SK-N-SH treated with all-trans-retinoic acid at 6 μM for 48 hours (cell line): Measurements from ENCODE around the gene DAD1.

Experiments
- ATAC-seq: fragments of 200-7000 bp; cut with Tn5 transposase; 3 replicates; pipeline ENCODE4 v1.9.1; 2020; ENCODE audit warnings: mild to moderate bottlenecking, moderate library complexity
- ARNTL ChIP-seq: fragments of 450-650 bp; formaldehyde crosslinking; IDR thresholded peaks from 2 replicates; pipeline ENCODE4 v1.5.0; 2020; ENCODE audit warnings: low read depth, mild to moderate bottlenecking, moderate library complexity, borderline replicate concordance
- BACH2 ChIP-seq: fragments of 250-450 bp; sonication (Bioruptor Pico); IDR thresholded peaks from 2 replicates; pipeline ENCODE4 v1.9.0; 2021; ENCODE audit warnings: mild to moderate bottlenecking, borderline replicate concordance
- CSDC2 ChIP-seq: fragments of 250-450 bp; sonication (Bioruptor Pico); IDR thresholded peaks from 2 replicates; pipeline ENCODE4 v1.5.0; 2020; ENCODE audit warnings: mild to moderate bottlenecking, moderate library complexity
- CSRNP3 ChIP-seq: fragments of 250-450 bp; sonication (Bioruptor Pico); IDR thresholded peaks from 2 replicates; pipeline ENCODE4 v1.5.1; 2021; ENCODE audit warnings: mild to moderate bottlenecking, moderate library complexity
- ESRRG ChIP-seq: fragments of 250-450 bp; sonication (Bioruptor Pico); IDR thresholded peaks from 2 replicates; pipeline ENCODE4 v1.6.1; 2021; ENCODE audit warnings: mild to moderate bottlenecking
- GLIS3 ChIP-seq: fragments of 250-450 bp; sonication (Bioruptor Pico); IDR thresholded peaks from 2 replicates; pipeline ENCODE4 v1.5.0; 2020; ENCODE audit warnings: mild to moderate bottlenecking, moderate library complexity
- PATZ1 ChIP-seq: fragments of 250-450 bp; sonication (Bioruptor Pico); IDR thresholded peaks from 2 replicates; pipeline ENCODE4 v1.8.0; 2020; ENCODE audit warnings: mild to moderate bottlenecking, moderate library complexity, borderline replicate concordance
- RARB ChIP-seq: fragments of 250-450 bp; sonication (Bioruptor Pico); IDR thresholded peaks from 2 replicates; pipeline ENCODE4 v1.8.0; 2021; ENCODE audit warnings: mild to moderate bottlenecking, moderate library complexity
- SNAI2 ChIP-seq: fragments of 250-450 bp; sonication (Bioruptor Pico); IDR thresholded peaks from 2 replicates; pipeline ENCODE4 v1.5.0; 2020; ENCODE audit warnings: mild to moderate bottlenecking, moderate library complexity
- TCF4 ChIP-seq: fragments of 250-450 bp; sonication (Bioruptor Pico); IDR thresholded peaks from 2 replicates; pipeline ENCODE4 v1.8.0; 2021; ENCODE audit warnings: mild to moderate bottlenecking, moderate library complexity, borderline replicate concordance
- TOX ChIP-seq: fragments of 250-450 bp; sonication (Bioruptor Pico); IDR thresholded peaks from 2 replicates; pipeline ENCODE4 v1.8.0; 2021; ENCODE audit warnings: mild to moderate bottlenecking, moderate library complexity, borderline replicate concordance
- ZC3H10 ChIP-seq: fragments of 250-450 bp; sonication (Bioruptor Pico); IDR thresholded peaks from 2 replicates; pipeline ENCODE4 v1.5.1; 2021; ENCODE audit warnings: mild to moderate bottlenecking, moderate library complexity
- ZFP3 ChIP-seq: fragments of 250-450 bp; sonication (Bioruptor Pico); IDR thresholded peaks from 2 replicates; pipeline ENCODE4 v1.5.0; 2020; ENCODE audit warnings: mild to moderate bottlenecking, moderate library complexity
- ZFP30 ChIP-seq: fragments of 450-650 bp; formaldehyde crosslinking; IDR thresholded peaks from 2 replicates; pipeline ENCODE4 v1.5.0; 2022; ENCODE audit warnings: mild to moderate bottlenecking, moderate library complexity
- ZNF565 ChIP-seq: fragments of 450-650 bp; formaldehyde crosslinking; conservative IDR thresholded peaks from 2 replicates; pipeline ENCODE4 v1.5.0; 2020; ENCODE audit warnings: low read depth, mild to moderate bottlenecking, moderate library complexity
- ZNF70 ChIP-seq: fragments of 450-650 bp; formaldehyde crosslinking; IDR thresholded peaks from 2 replicates; pipeline ENCODE4 v1.5.0; 2020; ENCODE audit warnings: mild to moderate bottlenecking, moderate library complexity
- ZNF8 ChIP-seq: fragments of 450-650 bp; formaldehyde crosslinking; IDR thresholded peaks from 2 replicates; pipeline ENCODE4 v1.5.0; 2020; ENCODE audit warnings: mild to moderate bottlenecking, moderate library complexity
- TF ChIP-seq, protein P1 (sequence below): fragments of 250-450 bp; sonication (Bioruptor Pico); IDR thresholded peaks from 2 replicates; pipeline ENCODE4 v1.5.0; 2020; ENCODE audit warnings: mild to moderate bottlenecking, moderate library complexity
- TF ChIP-seq, protein P2 (sequence below): fragments of 250-450 bp; sonication (Bioruptor Pico); IDR thresholded peaks from 2 replicates; pipeline ENCODE4 v1.8.0; 2021; ENCODE audit warnings: low read depth, mild to moderate bottlenecking, moderate library complexity, borderline replicate concordance
- TF ChIP-seq, protein P3 (sequence below): fragments of 250-450 bp; sonication (Bioruptor Pico); IDR thresholded peaks from 2 replicates; pipeline ENCODE4 v1.5.1; 2020; ENCODE audit warnings: low read depth, mild to moderate bottlenecking, moderate library complexity

DAD1 gene

DNA sequence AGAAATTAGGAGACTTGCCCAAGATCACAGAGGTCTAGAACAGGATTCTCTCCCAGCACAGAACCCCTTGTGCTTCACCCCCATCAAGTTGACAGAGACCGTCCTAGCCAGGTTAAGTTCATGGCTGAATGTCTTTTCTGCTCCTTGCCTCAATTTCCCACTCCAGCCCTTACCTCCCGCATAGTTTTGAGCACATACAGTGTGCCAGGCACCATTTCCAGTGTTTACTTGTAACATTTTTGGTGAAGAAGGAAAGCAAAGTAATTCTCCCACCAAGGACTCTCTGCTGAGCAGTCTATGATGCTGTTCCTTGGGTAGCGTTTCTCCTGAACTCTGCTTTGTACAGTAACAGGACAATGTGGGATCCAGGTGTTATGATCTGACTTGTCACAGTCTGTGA, 10.3 kb upstream of the DAD1 start:
- no peak for ATAC-seq
- TF ChIP-seq ZNF565 (CRISPR knock-in tag) (no peak), SNAI2 (CRISPR knock-in tag) (no peak), ZC3H10 (CRISPR knock-in tag) (no peak), BACH2 (no peak), ZNF8 (CRISPR knock-in tag) (no peak), TCF4 (no peak), PATZ1 (no peak), ESRRG (CRISPR knock-in tag) (no peak), ARNTL (CRISPR knock-in tag) (no peak), ZFP3 (CRISPR knock-in tag) (no peak), TOX (CRISPR knock-in tag) (no peak), GLIS3 (no peak), ZFP30 (no peak)
- TF ChIP-seq, protein P1, sequence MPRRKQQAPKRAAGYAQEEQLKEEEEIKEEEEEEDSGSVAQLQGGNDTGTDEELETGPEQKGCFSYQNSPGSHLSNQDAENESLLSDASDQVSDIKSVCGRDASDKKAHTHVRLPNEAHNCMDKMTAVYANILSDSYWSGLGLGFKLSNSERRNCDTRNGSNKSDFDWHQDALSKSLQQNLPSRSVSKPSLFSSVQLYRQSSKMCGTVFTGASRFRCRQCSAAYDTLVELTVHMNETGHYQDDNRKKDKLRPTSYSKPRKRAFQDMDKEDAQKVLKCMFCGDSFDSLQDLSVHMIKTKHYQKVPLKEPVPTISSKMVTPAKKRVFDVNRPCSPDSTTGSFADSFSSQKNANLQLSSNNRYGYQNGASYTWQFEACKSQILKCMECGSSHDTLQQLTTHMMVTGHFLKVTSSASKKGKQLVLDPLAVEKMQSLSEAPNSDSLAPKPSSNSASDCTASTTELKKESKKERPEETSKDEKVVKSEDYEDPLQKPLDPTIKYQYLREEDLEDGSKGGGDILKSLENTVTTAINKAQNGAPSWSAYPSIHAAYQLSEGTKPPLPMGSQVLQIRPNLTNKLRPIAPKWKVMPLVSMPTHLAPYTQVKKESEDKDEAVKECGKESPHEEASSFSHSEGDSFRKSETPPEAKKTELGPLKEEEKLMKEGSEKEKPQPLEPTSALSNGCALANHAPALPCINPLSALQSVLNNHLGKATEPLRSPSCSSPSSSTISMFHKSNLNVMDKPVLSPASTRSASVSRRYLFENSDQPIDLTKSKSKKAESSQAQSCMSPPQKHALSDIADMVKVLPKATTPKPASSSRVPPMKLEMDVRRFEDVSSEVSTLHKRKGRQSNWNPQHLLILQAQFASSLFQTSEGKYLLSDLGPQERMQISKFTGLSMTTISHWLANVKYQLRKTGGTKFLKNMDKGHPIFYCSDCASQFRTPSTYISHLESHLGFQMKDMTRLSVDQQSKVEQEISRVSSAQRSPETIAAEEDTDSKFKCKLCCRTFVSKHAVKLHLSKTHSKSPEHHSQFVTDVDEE: no peak
- TF ChIP-seq, protein P2, sequence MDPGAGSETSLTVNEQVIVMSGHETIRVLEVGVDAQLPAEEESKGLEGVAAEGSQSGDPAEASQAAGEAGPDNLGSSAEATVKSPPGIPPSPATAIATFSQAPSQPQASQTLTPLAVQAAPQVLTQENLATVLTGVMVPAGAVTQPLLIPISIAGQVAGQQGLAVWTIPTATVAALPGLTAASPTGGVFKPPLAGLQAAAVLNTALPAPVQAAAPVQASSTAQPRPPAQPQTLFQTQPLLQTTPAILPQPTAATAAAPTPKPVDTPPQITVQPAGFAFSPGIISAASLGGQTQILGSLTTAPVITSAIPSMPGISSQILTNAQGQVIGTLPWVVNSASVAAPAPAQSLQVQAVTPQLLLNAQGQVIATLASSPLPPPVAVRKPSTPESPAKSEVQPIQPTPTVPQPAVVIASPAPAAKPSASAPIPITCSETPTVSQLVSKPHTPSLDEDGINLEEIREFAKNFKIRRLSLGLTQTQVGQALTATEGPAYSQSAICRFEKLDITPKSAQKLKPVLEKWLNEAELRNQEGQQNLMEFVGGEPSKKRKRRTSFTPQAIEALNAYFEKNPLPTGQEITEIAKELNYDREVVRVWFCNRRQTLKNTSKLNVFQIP (CRISPR knock-in tag): no peak

DNA sequence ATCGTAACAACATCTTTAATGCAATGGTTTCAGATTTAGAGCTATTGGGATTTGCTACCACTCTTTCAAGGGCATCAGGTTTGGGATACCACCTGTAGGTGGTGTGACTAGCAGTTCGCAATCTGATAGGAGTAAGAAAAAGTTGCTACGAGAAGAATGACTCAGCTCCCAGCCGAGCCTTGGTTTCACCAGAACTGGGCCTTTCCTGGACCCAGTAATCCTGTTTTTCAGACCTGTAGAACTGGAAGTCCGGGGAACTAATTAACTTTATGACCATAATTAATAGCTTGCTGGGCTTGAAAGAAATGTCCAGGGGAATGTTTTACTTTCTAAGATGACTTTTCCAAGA, 9.8 kb upstream of the DAD1 start:
- TF ChIP-seq ZNF70 (no peak), SNAI2 (CRISPR knock-in tag) (no peak)
- TF ChIP-seq, protein P3, sequence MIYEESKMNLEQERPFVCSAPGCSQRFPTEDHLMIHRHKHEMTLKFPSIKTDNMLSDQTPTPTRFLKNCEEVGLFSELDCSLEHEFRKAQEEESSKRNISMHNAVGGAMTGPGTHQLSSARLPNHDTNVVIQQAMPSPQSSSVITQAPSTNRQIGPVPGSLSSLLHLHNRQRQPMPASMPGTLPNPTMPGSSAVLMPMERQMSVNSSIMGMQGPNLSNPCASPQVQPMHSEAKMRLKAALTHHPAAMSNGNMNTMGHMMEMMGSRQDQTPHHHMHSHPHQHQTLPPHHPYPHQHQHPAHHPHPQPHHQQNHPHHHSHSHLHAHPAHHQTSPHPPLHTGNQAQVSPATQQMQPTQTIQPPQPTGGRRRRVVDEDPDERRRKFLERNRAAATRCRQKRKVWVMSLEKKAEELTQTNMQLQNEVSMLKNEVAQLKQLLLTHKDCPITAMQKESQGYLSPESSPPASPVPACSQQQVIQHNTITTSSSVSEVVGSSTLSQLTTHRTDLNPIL: no peak
- peak; percentile 75 for ATAC-seq

GRCh38 chr14:22598099-22598895, 9.3 kb upstream of the DAD1 start, which contains the start of gene ABHD4:
Gene ABHD4 (plus strand): TSS chr14:22598300. CDS start chr14:22598307, 7 bp downstream.
- TF ChIP-seq RARB (no peak), TOX (CRISPR knock-in tag) (no peak), CSDC2 (CRISPR knock-in tag) (no peak), ZNF70 (no peak), TCF4 (no peak), BACH2 (no peak), ZNF565 (CRISPR knock-in tag) (no peak), CSRNP3 (no peak), ZNF8 (CRISPR knock-in tag) (no peak), ZC3H10 (CRISPR knock-in tag) (no peak), PATZ1 (no peak), ARNTL (CRISPR knock-in tag) (no peak), ESRRG (CRISPR knock-in tag) (no peak), GLIS3 (no peak), ZFP30 (no peak), ZFP3 (CRISPR knock-in tag) (no peak), SNAI2 (CRISPR knock-in tag) (no peak)
- TF ChIP-seq, protein P3: no peak
- TF ChIP-seq, protein P2 (CRISPR knock-in tag): no peak
- peak; percentile 96 for ATAC-seq
